GM18861 (cell line): ENCODE measurements around the gene PAQR7.
"Not testable (repeated sequence)": the region's sequence is repeated elsewhere in the genome, so short reads cannot be mapped to it uniquely, and the experiment has no call there.

Experiments
- ATAC-seq: cut with Tn5 transposase; IDR thresholded peaks from one replicate; pipeline ENCODE4 v1.9.1; 2021; ENCODE audit not compliant: unreplicated experiment

The PAQR7 gene

DNA sequence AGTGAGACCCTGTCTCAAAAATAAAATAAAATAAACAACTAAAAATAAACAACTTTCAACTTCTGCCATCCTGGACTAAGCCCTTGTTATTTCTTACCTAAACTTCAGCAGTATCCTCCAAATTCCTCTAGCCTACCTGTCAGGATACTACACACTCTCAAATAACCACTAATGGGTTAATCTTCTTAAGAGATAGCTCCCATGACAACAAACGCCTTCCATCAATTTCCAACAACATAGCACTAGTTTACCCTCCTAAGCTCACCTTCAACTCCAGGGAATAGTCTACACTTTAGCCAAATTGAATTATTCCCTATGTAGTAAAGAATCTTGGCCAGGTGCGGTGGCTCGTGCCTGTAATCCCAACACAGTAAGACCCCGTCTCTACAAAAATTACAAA is 27.6 kb downstream of the PAQR7 start:
- ATAC-seq: no peak

DNA sequence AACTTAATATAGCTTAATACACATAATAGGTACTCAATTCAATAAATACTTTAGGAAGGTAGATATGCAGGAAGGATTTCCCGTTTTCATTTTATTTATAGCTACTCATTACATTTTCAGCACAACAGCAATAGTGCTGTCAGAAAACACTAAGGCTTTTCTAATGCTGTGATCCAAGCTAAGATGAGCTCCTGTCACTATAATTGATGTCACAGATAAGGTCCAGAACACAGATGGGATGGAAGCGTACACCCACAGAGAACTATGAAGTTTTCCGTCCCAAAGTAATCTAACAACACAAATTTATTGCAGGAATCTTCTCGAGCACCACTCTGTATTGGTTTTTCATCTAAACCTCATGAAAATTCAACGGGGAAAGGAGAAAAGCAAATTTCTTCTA is 29.8 kb downstream of the PAQR7 start:
- ATAC-seq: no peak

DNA sequence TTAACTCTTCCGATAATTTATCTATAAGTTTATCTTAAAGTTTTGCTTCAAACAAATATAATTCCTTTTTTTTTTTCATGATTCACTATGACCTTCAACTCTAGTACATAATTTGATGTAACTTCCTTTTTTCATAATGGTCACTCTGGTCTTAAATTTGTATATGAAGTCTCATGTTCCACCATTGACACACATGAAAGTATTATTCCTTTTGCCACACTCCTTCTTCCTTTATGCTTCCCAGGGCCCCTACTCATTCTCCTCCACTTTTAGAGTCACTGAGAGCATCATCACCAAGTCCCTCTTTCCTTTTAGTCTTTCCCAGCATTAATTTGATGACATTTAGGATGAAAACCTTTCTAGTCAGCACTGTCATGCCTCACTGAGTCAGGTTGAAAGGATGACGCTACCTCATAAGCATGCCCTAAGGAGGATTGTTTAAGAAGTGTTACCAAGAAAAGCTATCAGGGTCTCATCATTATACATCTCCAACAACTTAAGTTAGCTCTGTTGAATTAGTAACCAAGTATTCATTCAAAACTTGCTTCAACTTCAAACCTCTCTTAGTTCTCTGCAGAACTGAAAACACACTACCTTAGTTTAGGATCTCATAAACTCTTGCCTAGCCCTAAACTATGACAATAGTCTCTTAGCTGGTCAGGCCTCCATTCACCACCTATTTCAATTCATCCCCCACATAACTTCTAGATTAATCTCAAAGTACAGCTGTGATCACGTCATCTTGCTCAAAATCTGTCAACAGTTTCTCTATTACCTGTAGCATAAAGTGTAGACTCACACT is 30.8 kb downstream of the PAQR7 start:
- ATAC-seq: no peak

DNA sequence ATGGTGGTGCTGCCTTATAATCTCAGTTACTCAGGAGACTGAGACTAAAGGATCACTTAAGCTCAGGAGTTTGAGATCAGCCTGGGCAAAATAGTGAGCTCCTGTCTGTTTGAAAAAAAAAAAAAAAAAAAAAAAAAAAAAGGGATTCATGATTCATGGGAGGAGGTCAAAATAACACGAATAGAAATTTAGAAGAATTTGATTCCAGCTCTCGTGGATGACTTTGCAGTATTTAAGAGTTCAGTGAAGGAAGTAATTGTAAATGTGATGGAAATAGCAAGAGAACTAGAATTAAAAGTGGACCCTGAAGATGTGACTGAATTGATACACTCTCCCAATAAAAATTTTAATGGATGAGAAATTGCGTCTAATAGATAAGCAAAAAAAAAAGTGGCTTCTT is 32.0 kb downstream of the PAQR7 start:
- no peak for ATAC-seq

DNA sequence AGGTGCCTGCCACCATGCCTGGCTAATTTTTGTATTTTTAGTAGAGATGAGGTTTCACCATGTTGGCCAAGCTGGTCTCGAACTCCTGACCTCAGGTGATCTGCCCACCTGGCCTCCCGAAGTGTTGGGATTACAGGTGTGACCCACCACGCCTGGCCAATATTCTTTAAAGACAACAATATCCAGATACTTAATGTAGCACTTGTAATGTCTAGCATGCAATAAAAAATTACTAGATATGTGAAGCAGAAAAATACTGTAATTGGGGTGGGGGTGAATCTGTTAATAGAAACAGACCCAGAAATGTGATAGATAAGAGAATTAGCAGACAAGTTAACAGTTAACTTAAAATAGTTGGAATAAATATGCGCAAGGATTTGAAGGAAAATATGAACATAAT is 35.7 kb downstream of the PAQR7 start:
- ATAC-seq: not testable (repeated sequence)

DNA sequence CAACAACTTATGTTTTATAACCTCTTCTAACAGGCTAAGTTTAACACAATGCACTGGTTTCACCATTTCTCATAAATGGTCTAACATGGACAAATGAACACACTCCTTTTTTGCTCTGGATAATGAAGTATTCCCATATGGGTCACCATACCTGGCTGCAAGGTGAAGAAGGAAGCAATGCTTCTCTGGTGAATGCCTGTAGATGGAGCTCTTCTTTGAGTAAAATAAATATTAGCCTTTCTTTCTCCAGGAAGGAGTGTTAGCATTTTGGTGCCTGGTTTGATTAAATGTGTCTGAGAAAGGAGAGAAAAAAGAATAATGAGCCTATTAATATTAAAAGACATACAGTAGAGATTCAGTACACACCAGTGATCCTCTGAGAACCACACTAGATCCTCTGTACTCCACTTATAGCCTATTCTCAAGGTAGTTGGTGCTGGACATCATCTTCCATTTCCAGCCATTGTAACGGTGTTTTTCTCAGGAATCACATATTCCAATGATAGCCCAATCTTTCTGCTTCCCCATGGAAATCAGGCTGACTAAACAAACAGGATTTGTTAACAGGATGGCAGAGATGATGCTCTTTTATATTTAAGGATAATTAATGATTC is 38.1 kb downstream of the PAQR7 start:
- no peak for ATAC-seq

DNA sequence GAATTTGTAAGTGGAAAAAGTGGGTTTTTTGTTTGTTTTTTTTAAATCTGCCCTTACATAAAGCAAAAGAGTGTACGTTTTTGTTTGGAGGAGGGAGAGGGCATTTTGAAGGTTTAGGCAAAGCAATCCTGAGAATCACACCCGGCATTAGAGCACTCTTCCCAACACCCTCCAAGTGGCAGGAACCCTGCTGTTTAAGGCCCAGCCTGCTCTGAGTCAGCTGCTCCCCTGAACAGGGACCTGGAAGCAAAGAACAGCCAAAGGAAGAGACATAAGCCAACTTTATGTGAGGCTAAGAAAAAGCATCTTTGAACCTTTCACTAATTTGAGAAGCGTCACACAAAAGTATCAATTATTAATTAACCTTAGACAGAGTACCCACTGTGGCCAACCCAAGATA is 38.8 kb downstream of the PAQR7 start:
- no peak for ATAC-seq

DNA sequence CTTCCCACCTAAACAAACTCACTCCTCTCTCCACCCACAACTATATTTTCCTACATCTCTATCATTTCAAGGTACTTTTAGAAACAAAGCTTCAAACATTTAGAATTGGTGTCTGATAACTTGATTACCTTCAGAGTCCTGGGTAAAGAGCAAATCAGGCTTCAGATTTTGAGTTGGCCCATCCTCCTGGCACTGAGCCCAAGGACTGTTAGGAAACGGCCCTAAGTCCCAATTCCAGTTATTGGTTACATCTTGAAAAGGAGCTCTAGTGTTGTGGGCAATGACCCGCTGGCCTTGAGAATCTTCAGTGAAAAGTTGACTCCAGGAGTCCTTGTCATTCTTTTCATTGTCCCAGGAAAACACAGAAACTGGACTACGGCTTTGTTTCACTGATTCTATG is 40.6 kb downstream of the PAQR7 start:
- ATAC-seq: no peak

DNA sequence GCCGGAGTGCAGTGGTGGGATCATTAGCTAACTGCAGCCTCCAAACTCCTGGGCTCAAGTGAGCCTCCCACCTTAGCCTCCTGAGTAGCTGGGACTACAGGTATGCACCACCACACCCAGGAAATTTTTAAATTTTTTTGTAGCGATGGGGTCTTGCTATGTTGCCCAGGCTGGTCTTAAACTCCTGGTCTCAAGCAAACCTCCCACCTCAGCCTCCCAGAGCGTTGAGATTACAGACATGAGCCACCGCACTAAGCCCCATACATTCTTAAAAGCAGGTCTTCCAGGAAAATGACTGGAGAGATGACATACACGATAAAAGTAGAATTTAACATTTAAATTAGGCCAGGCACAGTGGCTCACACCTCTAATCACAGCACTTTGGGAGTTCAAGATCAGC is 42.4 kb downstream of the PAQR7 start:
- no peak for ATAC-seq

DNA sequence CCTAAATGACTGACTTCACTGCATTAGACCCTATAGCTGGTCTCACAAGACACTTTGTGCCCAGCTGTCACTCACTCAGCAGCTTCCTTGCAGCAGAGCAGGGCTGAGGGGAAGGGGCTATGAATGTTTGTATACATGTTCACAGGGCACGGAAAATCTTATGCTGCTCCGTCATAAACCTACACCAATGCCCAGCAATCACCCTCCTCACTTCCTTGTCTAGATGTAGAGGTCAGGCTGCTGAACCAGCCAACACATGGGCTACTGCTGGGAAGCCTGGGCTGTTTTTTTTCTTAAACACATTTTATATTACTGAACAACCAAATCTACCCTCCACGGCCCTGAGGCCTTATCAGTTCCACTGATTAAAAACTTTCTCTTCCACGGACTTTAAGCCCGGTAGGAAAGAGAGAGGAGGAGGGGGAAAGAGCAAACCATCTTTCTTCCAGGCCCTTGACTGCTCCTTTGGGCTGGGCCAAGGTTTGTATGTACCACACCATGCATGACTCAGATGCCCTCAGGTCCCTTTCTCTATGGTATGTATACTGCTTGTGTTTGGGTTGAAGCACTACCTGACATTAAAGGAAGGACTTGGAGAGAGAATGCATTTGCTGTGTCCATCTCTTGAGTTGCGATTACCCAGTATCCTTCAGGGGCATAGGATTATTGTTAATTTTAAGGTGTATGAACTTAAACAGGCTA is 43.0 kb downstream of the PAQR7 start:
- ATAC-seq: no peak

DNA sequence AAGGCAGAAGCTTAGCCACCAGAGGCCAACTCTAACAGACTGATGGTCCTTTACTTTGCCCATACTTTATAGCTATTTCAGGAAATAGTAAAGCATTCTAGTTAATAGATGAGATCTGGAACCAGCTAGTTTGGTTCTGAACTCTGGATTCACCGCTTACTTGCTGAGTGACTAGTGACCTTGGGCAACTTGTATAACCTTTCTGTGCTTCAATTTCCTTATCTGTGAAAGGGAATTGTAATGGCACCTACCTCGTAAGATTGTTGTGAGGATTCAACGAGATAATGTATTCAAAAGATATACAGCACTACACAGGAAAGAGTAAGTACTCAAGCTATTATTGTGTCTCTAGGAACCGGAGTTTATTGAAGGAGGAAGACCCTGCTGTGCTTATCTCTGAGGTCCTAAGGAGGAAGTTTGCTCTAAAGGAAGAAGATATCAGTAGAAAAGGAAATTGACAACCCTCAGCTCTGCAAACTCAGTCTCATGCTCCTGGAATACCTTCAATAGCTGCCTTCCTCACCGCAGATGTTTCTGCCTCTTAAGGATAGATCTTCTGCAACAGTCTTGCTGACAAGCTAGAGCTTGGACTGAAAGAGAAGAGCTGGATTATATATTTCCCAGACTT is 43.8 kb downstream of the PAQR7 start:
- no peak for ATAC-seq

DNA sequence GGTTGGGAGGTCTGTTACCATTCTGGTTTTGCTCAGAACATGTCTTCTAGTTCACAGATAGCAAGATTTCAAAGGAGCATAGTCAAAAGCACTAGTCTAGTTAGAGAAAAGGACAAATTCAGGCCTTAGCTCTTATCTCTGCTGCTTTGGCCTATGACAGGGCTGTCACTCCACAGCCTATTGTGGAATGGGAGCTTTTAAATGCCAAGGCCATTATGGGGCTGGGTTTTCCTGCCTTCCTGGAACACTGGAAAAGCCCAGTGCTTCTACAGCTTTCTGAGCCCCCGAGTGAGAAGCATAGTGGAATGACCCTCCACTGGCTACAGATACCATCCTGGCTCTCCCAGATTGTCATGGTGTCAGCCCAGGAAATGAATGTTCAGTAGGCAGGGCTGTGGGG is 46.5 kb downstream of the PAQR7 start:
- no peak for ATAC-seq

DNA sequence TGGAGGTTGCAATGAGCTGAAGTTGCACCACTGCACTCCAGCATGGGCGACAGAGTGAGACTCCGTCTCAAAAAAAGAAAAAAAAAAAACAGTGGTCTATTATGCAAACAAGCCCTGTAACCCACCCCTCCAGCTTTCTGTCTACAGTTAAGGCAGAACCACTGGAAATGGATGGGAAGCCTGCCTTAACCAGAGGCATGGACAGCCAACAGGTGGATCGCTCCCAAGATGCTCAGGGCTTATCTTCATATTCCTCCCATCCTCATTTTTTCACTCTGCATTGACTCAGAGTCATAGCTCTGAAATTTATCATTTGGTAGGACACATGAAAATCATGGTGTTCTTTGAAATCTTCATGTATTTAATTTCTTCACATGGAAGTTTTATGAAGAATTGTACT is 47.0 kb downstream of the PAQR7 start:
- ATAC-seq: no peak

DNA sequence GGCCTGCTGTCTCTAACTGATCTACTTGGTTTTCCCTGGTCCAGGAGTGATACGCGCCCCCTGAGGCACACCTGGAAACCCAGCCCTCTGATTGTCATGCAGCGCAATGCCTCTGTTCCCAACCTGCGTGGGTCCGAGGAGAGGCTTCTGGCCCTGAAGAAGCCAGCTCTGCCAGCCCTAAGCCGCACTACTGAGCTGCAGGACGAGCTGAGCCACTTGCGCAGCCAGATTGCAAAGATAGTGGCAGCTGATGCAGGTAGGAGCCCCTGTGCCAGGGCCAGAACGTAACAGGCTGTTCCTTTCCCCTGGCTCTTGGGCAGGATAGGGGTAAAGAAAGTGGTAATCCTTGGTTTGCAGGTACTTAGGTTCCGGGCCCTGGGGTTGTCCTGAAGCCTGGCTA is 48.9 kb downstream of the PAQR7 start:
- ATAC-seq: no peak

DNA sequence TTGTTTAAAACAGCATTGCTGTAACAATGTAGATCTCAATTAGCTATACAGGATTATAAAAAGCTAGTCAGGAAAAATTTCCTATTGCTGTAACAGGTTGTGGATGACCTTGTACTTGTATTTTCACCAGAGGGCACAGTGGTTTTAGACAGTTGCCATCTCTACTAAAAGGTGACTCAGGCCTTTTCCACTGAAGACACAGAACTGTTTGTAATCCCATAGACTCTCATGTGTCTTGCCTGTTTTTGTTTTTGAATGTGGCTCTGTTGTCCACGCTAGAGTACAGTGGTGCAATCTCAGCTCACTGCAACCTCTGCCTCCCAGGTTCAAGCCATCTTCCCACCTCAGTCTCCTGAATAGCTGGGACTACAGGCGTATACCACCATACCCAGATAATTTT is 49.9 kb downstream of the PAQR7 start:
- no peak for ATAC-seq

DNA sequence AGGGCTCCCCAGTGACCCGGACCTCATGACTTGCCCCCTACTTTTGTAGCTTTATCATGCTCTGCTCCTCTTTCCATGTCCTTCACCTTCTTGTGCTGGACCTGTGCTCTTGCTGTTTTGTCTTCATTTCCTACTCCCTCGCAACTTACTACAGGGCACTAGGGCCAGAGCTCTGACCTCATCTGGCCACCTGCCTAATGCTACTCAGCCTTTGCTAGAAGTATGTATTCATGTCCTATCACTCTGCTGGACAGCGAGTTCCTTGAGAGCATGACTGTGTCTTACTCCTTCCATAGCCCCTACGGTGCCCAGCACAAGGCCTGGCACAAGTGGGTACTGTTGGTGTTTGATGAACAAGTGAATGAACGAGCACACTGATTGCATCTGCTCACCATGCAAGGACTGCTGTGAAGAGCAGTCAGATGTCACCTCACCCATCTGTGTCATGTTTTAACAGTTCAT is 53.8 kb downstream of the PAQR7 start:
- no peak for ATAC-seq

DNA sequence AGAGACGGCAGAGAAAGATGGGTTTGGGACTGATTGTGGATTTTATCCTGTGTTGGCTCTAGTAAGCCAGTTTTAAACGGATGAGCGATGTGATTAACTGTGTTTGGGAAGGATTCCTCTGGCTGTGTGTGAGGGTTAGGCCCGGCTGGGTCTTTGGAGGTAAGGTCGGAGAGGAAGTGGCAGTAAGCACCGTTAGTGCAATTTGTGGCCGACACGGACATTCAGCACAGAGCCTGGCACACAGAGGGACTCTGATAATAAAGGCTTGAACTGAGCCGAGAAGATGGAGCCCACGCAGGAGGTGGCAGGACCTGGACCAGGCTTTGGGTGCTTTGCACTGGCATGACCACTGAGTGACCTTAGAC is 54.4 kb downstream of the PAQR7 start:
- no peak for ATAC-seq

DNA sequence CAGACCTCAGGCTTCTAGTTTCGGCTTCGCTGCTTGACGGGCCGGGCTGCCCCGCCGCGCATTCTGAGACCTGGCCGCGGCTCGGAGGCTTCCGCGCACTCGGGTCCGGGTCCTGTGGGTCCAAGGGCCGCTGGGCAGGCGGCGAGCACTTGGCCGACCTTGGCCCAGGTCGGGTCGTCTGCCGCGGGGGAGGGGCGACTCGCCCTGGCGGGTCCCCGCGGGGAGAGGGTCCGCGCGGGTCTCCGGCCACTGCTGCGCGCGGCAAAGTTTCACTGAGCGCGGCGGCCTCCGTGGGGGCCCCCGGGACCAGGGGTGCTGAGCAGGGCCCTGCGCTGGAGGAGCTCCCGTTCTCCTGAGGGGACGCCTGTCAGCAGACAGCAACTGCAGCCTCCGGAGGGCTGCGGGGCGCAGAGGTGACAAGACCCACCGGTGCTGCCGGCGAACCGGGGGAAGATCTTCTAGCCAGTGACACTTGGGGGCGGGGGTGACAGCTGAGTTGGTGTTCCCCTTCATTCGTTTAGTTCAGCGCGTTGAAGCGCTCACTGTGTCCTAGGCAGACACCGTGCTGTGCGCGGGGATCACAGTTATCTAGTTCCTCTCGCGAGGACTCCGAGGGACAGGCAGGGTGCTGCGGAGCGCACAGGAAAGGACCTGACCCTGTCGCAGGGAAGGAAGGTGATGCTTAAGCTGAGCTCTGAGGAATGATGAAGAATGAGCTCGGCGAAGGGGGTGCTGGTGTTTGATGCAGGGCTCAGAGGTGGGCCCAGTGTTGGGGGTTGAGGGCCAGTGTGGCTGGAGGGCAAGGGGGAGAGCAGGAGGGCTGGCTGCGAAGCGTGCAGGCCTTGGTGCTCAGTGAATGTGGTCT is 55.0 kb downstream of the PAQR7 start:
- ATAC-seq: peak; percentile 27

DNA sequence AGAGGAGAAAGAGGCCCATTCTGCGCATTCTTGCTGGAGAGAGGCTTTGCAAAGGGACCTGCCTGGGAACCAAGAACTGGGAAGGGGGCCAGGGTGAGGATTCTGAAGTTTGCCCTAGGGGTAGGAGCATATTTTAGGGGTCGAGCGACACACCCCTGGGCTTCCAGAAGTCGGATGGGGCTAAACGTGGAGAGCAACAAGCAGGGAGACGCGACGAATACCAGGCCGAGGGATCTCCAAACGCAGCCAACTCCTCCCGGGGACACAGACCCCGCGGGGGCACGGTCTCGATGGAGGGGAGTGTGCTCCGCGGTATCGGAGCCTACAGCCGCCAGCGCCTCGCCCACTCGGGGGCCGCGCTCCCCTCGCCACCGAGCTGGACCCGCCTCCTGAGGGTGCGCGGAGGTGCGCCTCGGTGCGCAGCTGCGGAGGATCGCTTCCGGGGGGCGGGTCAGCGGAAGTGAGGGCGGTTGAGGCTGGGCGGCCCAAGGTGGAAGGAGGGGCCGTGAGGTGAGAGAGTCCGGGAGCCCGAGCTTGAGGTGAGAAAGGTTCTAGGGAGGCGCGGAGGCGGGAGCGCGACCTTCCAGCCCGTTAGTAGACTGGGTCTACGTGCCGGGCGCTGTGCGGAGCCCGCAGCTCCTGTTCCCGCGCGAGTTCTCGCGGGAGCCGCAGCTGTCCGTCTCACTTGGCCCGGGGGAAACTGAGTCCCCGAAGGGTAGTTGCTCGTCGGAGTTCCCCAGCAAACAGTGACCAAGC is 55.8 kb downstream of the PAQR7 start, which contains the start of gene MTFR1L:
Gene MTFR1L (plus strand): TSS at position 464 of the 756 bp plus-strand sequence. CDS start 3,151 bp downstream, outside the sequence.
- ATAC-seq: peak; percentile 58

DNA sequence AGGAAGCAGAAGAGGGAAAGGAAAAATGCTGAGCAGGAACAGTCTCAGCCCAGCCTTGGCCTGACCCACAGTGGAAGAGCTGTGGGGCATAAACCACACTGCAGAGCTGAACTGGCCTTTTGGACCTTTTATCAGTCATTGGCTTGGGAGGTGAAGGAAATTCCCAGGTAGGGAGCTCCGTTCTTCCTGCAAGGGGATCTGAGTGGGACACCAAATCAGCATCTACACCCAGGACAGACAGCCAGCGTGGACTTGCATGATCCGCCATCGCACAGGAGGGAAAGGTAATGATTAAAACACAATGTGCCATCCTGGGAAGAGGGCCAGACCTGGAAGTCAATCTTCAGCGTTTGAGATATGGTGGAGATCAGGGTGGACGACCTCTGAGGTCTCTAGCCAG is 56.9 kb downstream of the PAQR7 start:
- ATAC-seq: no peak
